Smooth muscle cell (in vitro differentiated cells): ENCODE data around the gene MED17. TPM values are rescaled to one million over a fixed set of nuclear protein-coding genes. Genes with fewer than 3 reads are reported as not detected.

Experiments
- DNase-seq: peaks from one replicate; lab custom pipeline; 2025; ENCODE audit not compliant: unreplicated experiment; lab: John Stamatoyannopoulos, UW
- H2AFZ ChIP-seq: fragments of 200-600 bp; sonication (generic); 2 replicates; pipeline ENCODE4 v1.6.0; 2016; ENCODE audit warnings: antibody characterized with exemption, low read depth, mild to moderate bottlenecking
- H3F3A ChIP-seq: fragments of 200-600 bp; sonication (generic); 2 replicates; pipeline ENCODE4 v1.6.0; 2017; ENCODE audit warnings: antibody characterized with exemption, low read depth
- H3K27ac ChIP-seq: fragments of 200-600 bp; sonication (generic); 2 replicates; pipeline ENCODE4 v1.5.1; 2016; ENCODE audit warnings: low read depth, mild to moderate bottlenecking
- H3K27me3 ChIP-seq: fragments of 200-600 bp; sonication (generic); 2 replicates; pipeline ENCODE4 v1.6.1; 2016; ENCODE audit warnings: low read depth, mild to moderate bottlenecking
- H3K36me3 ChIP-seq: fragments of 200-600 bp; sonication (generic); 2 replicates; pipeline ENCODE4 v1.5.1; 2016; ENCODE audit warnings: low read depth
- H3K4me1 ChIP-seq: fragments of 200-600 bp; sonication (generic); 2 replicates; pipeline ENCODE4 v1.5.1; 2016; ENCODE audit warnings: low read depth
- H3K4me2 ChIP-seq: fragments of 200-600 bp; sonication (generic); 2 replicates; pipeline ENCODE4 v1.6.0; 2016; ENCODE audit warnings: mild to moderate bottlenecking
- H3K4me3 ChIP-seq: fragments of 200-600 bp; sonication (generic); 2 replicates; pipeline ENCODE4 v1.5.1; 2016; ENCODE audit warnings: mild to moderate bottlenecking
- H3K79me2 ChIP-seq: fragments of 200-600 bp; sonication (generic); 2 replicates; pipeline ENCODE4 v1.6.0; 2016; ENCODE audit warnings: low read depth, mild to moderate bottlenecking
- H3K9ac ChIP-seq: fragments of 200-600 bp; sonication (generic); 2 replicates; pipeline ENCODE4 v1.6.0; 2016; ENCODE audit warnings: low read depth
- H3K9me3 ChIP-seq: fragments of 200-600 bp; sonication (generic); replicated peaks from 2 replicates; pipeline ENCODE4 v1.5.1; 2016; ENCODE audit warnings: low read depth
- H4K20me1 ChIP-seq: fragments of 200-600 bp; sonication (generic); 2 replicates; pipeline ENCODE4 v1.6.0; 2016; ENCODE audit warnings: low read depth
- CTCF ChIP-seq: fragments of 200-600 bp; sonication (generic); IDR thresholded peaks from 2 replicates; pipeline ENCODE4 v1.5.1; 2017; ENCODE audit warnings: borderline replicate concordance, mild to moderate bottlenecking, antibody characterized with exemption; ENCODE audit not compliant: insufficient read depth, poor library complexity, severe bottlenecking
- WGBS: methylation state at CpG from one replicate; pipeline ENCODE4 v1.1.7; 2016; ENCODE audit warnings: low lambda C conversion rate; 5-methylcytosine and 5-hydroxymethylcytosine counted together
- polyA plus RNA-seq: library from polyadenylated mRNA; unstranded; fragments of >200 nt; fragmentation: Nextera tagmentation; extraction: Ambion mirVana; gene quantifications from 2 replicates; pipeline ENCODE4 v1.2.1, GENCODE V29; 2016
- total RNA-seq: library from RNA; depleted of rRNA; stranded (reverse); fragments of >200 nt; gene quantifications from 2 replicates; pipeline ENCODE4 v1.2.3, GENCODE V29; 2014

The MED17 gene
- total and polyA plus RNA-seq, 2 experiments from 2014 or later, result 20.2 to 30.6 TPM

DNA sequence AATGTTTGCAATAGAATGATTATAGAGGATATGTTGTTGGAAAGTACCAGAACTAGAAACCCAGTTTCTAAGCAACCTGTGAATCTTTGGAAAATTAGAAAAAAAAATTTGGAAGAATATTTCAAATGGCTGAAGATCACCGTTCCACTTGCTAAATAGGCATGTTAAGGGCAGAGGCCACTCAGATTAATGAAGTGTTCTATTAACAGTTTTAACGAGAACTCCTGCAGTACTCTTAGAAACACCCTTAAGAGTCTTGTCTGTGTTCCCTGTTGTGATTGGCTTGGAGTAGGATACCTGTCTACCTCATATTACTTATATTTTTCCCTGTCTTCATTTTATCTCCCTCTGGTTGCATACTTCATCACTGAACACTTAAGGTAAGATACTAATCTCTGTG lies 38.0 kb upstream of the MED17 start:
- Histone ChIP-seq H4K20me1 (no peaks in the 10 kb centered on the region), H3K9ac (no peak overlapping the region), H3K4me3 (peak overlapping the region; percentile 32), H2AFZ (no peak overlapping the region), H3K4me1 (peaks cover 6% of the 10 kb centered on the region), H3K4me2 (no peak overlapping the region), H3K79me2 (peaks cover 25% of the 10 kb centered on the region), H3K36me3 (no peaks in the 10 kb centered on the region), H3K27ac (no peak overlapping the region), H3K9me3 (no peaks in the 10 kb centered on the region), H3K27me3 (no peaks in the 10 kb centered on the region), H3F3A (no peaks in the 10 kb centered on the region)
- no peak for TF ChIP-seq CTCF
- DNase-seq, result no peak
- 93% methylated on average over 2 of the region's 2 CpGs for WGBS

- no peak overlapping the region for H3K27ac ChIP-seq
- H3K9ac ChIP-seq, result no peak overlapping the region
- no peaks in the 10 kb centered on the region for H3K36me3 ChIP-seq
- TF ChIP-seq CTCF, result no peak
- no peak overlapping the region for H3K4me2 ChIP-seq
- H3F3A ChIP-seq, result no peaks in the 10 kb centered on the region
- no peaks in the 10 kb centered on the region for H3K9me3 ChIP-seq
- 97% methylated on average over 1 of the region's 1 CpG for WGBS
- H3K4me3 ChIP-seq, result peak overlapping the region; percentile 5
- H3K27me3 ChIP-seq, result no peaks in the 10 kb centered on the region
- no peak overlapping the region for H2AFZ ChIP-seq
- peaks cover 18% of the 10 kb centered on the region for H3K79me2 ChIP-seq
- no peak for DNase-seq
- H3K4me1 ChIP-seq, result peaks cover 6% of the 10 kb centered on the region
- no peaks in the 10 kb centered on the region for H4K20me1 ChIP-seq
Measured at GRCh38 chr11:93747122-93747521, 37.0 kb upstream of the MED17 start.

DNA sequence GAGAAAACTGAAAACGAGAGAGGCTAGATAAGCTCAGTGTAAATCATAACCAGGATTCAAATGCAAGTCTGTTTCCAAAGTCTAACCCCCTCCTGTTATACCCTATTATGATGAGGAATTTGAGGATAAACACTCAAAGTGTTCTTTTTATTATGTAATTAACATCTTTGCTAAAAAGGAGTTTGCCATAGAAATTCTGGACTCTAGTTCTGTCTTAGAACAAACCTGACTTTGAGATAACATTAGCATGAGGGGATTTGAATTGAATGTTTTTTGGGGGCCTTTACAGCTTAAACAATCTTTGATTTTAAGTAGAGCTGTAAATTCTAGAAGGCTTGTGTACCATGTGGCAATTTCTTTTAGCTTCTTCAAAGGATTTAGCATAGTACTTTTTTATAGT lies 33.1 kb upstream of the MED17 start:
- Histone ChIP-seq H2AFZ (no peak overlapping the region), H3K9ac (no peak overlapping the region), H3K27ac (no peak overlapping the region), H3K4me3 (no peak overlapping the region), H3K27me3 (no peaks in the 10 kb centered on the region), H3F3A (no peaks in the 10 kb centered on the region), H3K4me1 (no peaks in the 10 kb centered on the region), H4K20me1 (no peaks in the 10 kb centered on the region), H3K9me3 (no peaks in the 10 kb centered on the region), H3K36me3 (no peaks in the 10 kb centered on the region), H3K4me2 (no peak overlapping the region), H3K79me2 (peaks cover 8% of the 10 kb centered on the region)
- TF ChIP-seq CTCF, result no peak
- DNase-seq, result no peak
- 86% methylated on average over 1 of the region's 1 CpG for WGBS

GRCh38 chr11:93753241-93753640 lies 30.8 kb upstream of the MED17 start:
- no peak overlapping the region for H2AFZ ChIP-seq
- H3K9me3 ChIP-seq, result no peaks in the 10 kb centered on the region
- H3K4me3 ChIP-seq, result no peak overlapping the region
- no peaks in the 10 kb centered on the region for H3K36me3 ChIP-seq
- no peaks in the 10 kb centered on the region for H3K79me2 ChIP-seq
- H4K20me1 ChIP-seq, result no peaks in the 10 kb centered on the region
- 100% methylated on average over 2 of the region's 2 CpGs for WGBS
- H3K27ac ChIP-seq, result no peak overlapping the region
- no peaks in the 10 kb centered on the region for H3K4me1 ChIP-seq
- no peaks in the 10 kb centered on the region for H3F3A ChIP-seq
- no peak for DNase-seq
- no peak overlapping the region for H3K9ac ChIP-seq
- H3K4me2 ChIP-seq, result no peak overlapping the region
- H3K27me3 ChIP-seq, result no peaks in the 10 kb centered on the region
- TF ChIP-seq CTCF, result no peak
